Activated T-cell treated with anti-CD3 and anti-CD28 coated beads, Interleukin-2, amount 50 U/mL, for 24 hours (primary cell): ENCODE results near the gene ARID5B.
A peak's percentile ranks its signal among the peaks of the same experiment; 100 is the strongest.

ENCODE experiments used
- DNase-seq: peaks from one replicate; pipeline ENCODE4 v3.0.0-alpha.2; 2020
- H3K27ac Mint-ChIP-seq: 2 replicates; pipeline ENCODE4 v1.8.0; 2020; ENCODE audit warnings: mild to moderate bottlenecking, mixed read lengths
- H3K27me3 Mint-ChIP-seq: 2 replicates; pipeline ENCODE4 v1.8.0; 2020; ENCODE audit warnings: mixed read lengths
- H3K36me3 Mint-ChIP-seq: 2 replicates; pipeline ENCODE4 v1.8.0; 2020; ENCODE audit warnings: low read depth, mixed read lengths
- H3K4me1 Mint-ChIP-seq: 2 replicates; pipeline ENCODE4 v1.8.0; 2020; ENCODE audit warnings: low read depth, mixed read lengths
- H3K4me3 Mint-ChIP-seq: 2 replicates; pipeline ENCODE4 v1.8.0; 2020; ENCODE audit warnings: mild to moderate bottlenecking, moderate library complexity, mixed read lengths
- H3K9me3 Mint-ChIP-seq: 2 replicates; pipeline ENCODE4 v1.8.0; 2020; ENCODE audit warnings: mixed read lengths

Gene ARID5B

DNA sequence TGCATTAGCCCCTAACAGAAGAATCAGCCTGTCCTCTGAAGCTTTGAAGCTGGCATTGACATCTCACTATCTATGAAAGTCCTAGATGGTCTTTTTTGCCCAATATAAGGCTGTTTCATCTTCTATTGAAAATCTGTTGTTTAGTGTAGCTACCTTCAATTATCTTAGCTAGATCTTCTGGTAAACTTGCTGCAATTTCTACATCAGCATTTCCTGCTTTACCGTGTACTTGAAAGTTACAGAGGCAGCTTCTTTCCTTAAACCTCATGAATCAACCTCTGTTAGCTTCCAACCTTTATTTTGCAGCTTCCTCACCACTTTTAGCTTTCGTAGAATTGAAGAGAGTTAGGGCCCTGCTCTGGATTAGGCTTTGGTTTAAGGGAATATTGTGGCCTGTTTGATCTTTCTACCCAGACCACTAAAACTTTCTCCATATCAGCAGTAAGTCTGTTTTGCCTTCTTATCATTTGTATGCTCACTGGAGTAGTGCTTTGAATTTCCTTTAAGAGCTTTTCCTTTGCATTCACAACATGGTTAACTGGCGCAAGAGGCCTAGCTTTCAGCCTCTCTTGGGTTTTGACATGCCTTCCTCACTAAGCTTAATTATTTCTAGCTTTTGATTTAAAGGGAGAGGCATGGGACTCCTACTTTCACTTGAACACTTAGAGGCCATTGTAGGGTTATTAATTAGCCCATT lies 32.5 kb downstream of the ARID5B start:
- no peaks in the 10 kb centered on the region for H3K27me3 Mint-ChIP-seq
- H3K36me3 Mint-ChIP-seq, result peaks cover 78% of the 10 kb centered on the region
- H3K4me1 Mint-ChIP-seq, result peaks cover 86% of the 10 kb centered on the region
- H3K4me3 Mint-ChIP-seq, result no peak overlapping the region
- peaks cover 5% of the 10 kb centered on the region for H3K9me3 Mint-ChIP-seq
- DNase-seq, result no peak
- peak overlapping the region; percentile 90 for H3K27ac Mint-ChIP-seq

DNA sequence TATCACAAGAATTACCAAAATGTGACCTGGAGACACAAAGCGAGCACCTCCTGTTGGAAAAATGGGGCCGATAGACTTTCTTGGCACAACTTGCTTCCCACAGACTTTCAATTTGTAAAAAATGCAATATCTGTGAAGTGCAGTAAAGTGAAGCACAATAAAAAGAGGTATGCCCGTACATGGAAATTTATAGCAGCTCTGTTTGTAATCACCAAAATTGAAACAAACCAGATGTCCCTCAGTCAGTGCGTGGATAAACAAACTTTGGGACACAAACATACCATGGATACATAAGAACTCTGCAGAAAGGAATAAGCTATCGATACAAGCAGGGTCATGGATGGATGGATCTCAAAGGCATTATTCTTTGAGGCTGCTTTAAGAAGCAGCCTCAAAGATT lies 33.6 kb downstream of the ARID5B start:
- no peak for DNase-seq
- Mint-ChIP-seq H3K27me3 (no peaks in the 10 kb centered on the region), H3K27ac (peak overlapping the region; percentile 70), H3K4me3 (no peak overlapping the region), H3K4me1 (peaks cover 88% of the 10 kb centered on the region), H3K36me3 (peaks cover 78% of the 10 kb centered on the region), H3K9me3 (peaks cover 3% of the 10 kb centered on the region)

DNA sequence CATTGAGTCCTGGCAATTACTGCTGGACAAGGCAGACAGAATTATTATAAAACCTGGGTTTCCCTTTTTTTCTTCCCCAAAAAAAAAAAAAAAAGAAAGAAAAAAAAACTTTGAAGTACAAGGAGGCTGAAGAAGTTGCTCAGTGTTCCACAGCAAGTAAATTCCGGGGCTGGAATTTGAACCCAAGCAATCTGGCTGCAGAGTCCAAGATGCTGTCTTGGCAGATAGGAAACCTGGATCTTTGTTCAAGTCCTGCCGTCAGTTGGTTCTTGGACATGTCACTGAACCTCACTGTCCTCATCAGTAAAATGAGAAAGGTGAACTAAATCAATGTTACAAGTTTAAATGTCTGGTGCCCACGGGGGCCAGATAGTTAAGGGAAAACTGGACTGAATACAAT lies 35.3 kb downstream of the ARID5B start:
- Mint-ChIP-seq H3K9me3 (peaks cover 7% of the 10 kb centered on the region), H3K36me3 (peaks cover 82% of the 10 kb centered on the region), H3K4me3 (no peak overlapping the region), H3K27ac (peak overlapping the region; percentile 97), H3K4me1 (peaks cover 93% of the 10 kb centered on the region), H3K27me3 (no peaks in the 10 kb centered on the region)
- no peak for DNase-seq

DNA sequence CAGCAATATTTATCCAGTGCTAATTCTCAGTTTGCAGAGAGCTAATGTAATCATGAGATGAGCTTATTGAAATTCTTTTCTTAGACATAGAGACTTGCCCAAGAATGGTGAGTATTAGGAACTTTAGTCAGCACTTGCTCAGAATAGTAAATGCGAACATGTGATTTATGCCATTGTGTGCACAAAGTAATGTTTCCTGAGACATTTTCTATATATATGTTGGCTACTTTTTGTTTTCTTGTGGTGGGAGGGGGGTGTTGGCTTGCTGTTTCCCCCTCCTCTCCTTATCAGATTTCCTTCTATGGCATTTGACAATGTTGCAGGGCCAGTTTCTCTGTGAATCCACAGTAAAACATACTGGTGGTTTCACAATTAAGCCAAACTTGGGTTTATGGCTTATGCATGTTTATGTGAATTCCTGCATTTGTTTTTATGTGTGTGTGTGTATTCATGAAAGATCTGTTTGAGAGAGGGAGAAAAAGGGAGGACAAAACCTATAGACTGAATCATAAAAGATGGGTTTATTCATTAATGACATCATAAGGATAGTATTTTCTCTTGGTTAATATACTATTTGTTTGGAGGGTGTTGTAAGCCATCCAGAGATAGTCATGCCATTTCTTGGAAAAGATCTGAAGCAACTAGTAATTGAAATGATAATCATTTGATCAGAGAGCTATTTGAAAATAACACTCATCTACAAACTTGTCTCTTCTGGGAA lies 36.3 kb downstream of the ARID5B start:
- peaks cover 93% of the 10 kb centered on the region for H3K4me1 Mint-ChIP-seq
- peak overlapping the region; percentile 40 for H3K4me3 Mint-ChIP-seq
- H3K27me3 Mint-ChIP-seq, result no peaks in the 10 kb centered on the region
- DNase-seq, result no peak
- H3K27ac Mint-ChIP-seq, result peak overlapping the region; percentile 97
- H3K9me3 Mint-ChIP-seq, result peaks cover 7% of the 10 kb centered on the region
- H3K36me3 Mint-ChIP-seq, result peaks cover 82% of the 10 kb centered on the region

DNA sequence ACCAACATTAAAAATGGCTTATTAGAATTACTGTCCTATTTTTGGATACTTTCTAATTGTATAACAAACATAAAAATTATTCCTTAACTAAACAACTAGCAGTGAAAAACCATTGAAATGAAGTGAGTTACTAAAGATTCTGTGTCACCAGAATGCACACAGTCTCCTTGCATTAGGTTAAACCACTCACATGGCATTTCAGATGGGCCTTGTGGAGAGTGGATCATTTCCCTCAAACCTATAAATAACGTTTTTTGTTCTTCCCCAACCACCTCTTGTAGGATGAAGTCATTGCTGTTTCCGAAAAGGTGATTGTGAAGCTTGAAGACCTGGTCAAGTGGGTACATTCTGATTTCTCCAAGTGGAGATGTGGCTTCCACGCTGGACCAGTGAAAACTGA lies 38.4 kb downstream of the ARID5B start:
- peaks cover 7% of the 10 kb centered on the region for H3K9me3 Mint-ChIP-seq
- H3K4me3 Mint-ChIP-seq, result peak overlapping the region; percentile 67
- peaks cover 82% of the 10 kb centered on the region for H3K36me3 Mint-ChIP-seq
- no peaks in the 10 kb centered on the region for H3K27me3 Mint-ChIP-seq
- DNase-seq, result no peak
- H3K27ac Mint-ChIP-seq, result peak overlapping the region; percentile 97
- H3K4me1 Mint-ChIP-seq, result peaks cover 94% of the 10 kb centered on the region

DNA sequence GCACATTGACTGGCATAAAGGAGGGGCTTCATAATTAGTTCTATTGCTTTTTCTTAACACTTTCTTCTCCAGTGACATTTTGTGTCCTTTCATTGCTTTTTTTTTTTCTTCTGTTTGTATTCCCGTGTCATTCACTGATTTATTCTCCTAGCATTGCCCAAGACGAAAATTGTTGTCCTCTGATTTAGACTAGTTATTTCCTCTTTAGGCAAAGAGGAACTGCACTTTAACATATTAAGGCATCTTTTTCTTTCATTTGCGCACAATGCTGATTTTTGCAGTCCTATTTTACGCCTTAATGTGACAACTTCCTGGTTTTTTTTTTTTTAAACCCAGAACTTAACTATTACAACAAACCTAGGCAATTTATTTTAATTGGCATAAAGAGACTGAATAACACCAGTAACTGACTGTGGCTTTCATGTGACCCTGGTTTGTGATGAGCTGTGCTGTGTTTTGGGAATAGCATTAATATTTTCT lies 39.7 kb downstream of the ARID5B start:
- peaks cover 83% of the 10 kb centered on the region for H3K36me3 Mint-ChIP-seq
- peaks cover 92% of the 10 kb centered on the region for H3K4me1 Mint-ChIP-seq
- peaks cover 7% of the 10 kb centered on the region for H3K9me3 Mint-ChIP-seq
- no peaks in the 10 kb centered on the region for H3K27me3 Mint-ChIP-seq
- H3K27ac Mint-ChIP-seq, result peak overlapping the region; percentile 99
- peak overlapping the region; percentile 68 for H3K4me3 Mint-ChIP-seq
- DNase-seq, result no peak

DNA sequence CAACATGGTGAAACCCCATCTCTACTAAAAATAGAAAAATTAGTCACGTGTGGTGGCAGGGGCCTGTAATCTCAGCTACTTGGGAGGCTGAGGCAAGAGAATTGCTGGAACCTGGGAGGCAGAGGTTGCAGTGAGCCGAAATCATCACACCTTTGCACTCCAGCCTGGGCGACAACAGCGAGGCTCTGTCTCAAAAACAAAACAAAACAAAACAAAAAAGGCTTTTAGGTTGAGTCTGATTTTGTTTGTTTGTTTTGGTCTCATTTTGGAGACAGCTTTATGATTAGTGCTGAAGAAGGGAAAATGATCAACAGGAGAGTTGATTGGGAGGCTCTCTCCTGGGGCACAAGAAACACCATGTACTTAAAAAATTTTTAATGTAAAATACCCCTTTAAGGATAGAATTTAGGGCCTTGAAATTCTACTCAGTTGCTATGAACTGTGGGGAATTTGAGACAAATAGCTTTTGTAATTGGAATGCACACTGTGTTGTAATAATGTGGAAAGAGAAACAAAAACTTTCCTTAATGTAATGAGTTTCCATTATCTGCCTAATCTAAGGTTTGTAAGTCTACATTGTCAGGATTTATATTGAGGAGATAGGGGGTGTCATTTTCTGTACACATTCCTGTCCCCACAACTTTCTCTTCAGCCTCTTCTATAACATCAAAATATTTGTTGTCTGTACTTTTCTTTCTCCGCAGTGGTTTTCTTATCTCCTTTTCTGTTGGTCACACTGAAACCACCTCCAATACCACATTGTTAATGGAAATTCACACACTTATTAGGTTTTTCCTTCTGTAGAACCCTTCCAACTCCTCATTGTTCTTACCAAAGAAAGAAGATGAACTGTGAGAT lies 41.3 kb downstream of the ARID5B start:
- Mint-ChIP-seq H3K36me3 (peaks cover 88% of the 10 kb centered on the region), H3K4me3 (peak overlapping the region; percentile 68), H3K27ac (peak overlapping the region; percentile 99), H3K4me1 (peaks cover 81% of the 10 kb centered on the region), H3K27me3 (no peaks in the 10 kb centered on the region), H3K9me3 (peaks cover 7% of the 10 kb centered on the region)
- DNase-seq, result no peak

DNA sequence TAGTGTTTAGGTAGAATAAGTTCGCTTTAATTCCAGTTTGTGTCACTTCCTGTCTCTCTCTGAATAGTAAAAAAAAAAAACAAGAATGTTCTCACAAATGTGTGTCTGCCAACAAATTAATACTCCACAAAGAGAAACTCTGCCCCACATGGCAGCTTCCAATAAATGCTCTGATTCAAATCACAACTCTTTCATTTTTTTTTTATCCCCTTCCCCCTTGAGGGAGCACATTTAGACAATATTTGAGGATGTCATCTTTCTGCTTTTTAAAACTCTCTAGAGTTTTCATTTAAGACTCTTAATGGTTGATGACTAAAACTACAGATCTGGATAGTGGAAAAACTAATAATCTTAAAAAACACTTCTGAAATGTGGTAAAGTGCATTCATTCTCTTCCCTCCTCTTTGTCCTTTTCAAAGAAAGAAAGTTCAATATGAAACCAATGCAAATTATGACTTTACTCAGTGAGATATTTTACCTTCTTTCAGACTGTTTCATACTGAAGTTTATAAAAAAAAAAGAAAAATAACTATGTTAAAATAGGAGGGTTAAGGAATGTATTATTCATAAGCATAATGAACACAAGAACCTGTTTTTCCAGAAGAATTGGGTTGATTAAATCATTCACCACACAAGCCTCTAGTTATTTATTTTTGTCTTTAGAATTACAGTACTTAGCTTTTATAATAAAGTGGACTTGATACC lies 42.3 kb downstream of the ARID5B start:
- Mint-ChIP-seq H3K27me3 (no peaks in the 10 kb centered on the region), H3K36me3 (peaks cover 90% of the 10 kb centered on the region)
- no peak for DNase-seq

DNA sequence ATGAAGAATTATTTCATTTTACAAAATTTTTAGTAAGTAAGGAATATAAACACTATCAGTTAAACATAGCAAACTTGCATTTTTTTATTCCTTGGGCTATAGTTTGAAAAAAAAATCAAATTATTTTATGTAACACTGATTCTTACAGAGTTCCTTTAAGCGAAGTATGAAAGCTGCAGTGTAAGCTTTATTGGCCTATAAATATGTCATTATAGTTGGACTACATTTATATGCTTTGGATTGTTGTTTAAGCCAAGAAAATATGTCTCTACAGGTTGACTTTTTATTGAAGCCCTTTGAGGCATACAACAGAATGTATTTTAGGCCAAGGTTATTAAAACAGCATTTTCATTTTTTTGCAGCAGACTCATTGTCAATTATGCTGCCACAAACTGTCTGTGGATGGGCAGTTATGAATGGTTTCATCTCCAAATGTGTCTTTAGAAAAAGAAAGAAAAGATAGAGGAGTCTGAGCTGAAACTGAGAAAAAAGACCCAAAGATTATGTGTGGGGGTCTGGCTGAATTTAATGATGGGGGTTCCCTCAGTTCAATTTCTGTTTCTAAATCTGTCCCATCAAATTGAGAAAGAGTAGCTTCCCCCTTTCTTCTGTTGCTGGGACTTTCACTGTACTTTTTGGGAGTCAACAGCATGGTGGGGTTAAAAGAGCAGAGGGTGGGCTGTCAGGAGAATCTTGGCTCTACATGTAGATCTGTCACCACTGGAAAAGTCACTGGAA lies 43.1 kb downstream of the ARID5B start:
- H3K36me3 Mint-ChIP-seq, result peaks cover 90% of the 10 kb centered on the region
- peaks cover 7% of the 10 kb centered on the region for H3K9me3 Mint-ChIP-seq
- DNase-seq, result no peak
- peaks cover 67% of the 10 kb centered on the region for H3K4me1 Mint-ChIP-seq
- no peaks in the 10 kb centered on the region for H3K27me3 Mint-ChIP-seq
- peak overlapping the region; percentile 99 for H3K27ac Mint-ChIP-seq
- peak overlapping the region; percentile 68 for H3K4me3 Mint-ChIP-seq

More for the DNA sequence above, 42.3 kb downstream of the ARID5B start:
- H3K4me1 Mint-ChIP-seq, result peaks cover 74% of the 10 kb centered on the region
- peak overlapping the region; percentile 99 for H3K27ac Mint-ChIP-seq
- H3K9me3 Mint-ChIP-seq, result peaks cover 7% of the 10 kb centered on the region
- H3K4me3 Mint-ChIP-seq, result peak overlapping the region; percentile 68

DNA sequence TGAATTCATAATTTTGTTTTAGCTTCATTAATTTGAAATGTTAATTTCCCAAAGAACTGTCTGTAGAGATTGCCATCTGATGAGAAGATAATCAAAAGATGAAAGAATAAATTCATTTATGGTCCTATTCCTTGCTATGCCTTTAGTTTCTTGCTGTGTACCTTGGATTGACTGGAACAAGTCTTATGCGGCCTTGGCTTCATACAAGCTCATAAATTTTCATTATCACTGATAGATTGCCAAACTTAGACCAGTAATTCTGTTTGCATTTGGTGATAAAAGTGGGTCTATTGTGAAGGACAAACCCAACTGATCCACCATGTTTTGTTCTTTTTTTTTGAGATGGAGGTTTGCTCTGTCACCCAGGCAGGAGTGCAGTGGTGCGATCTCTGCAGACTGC lies 48.2 kb downstream of the ARID5B start:
- DNase-seq, result no peak
- no peak overlapping the region for H3K27ac Mint-ChIP-seq
- no peaks in the 10 kb centered on the region for H3K9me3 Mint-ChIP-seq
- H3K36me3 Mint-ChIP-seq, result peaks cover 93% of the 10 kb centered on the region
- H3K27me3 Mint-ChIP-seq, result no peaks in the 10 kb centered on the region
- peaks cover 50% of the 10 kb centered on the region for H3K4me1 Mint-ChIP-seq
- H3K4me3 Mint-ChIP-seq, result no peak overlapping the region

DNA sequence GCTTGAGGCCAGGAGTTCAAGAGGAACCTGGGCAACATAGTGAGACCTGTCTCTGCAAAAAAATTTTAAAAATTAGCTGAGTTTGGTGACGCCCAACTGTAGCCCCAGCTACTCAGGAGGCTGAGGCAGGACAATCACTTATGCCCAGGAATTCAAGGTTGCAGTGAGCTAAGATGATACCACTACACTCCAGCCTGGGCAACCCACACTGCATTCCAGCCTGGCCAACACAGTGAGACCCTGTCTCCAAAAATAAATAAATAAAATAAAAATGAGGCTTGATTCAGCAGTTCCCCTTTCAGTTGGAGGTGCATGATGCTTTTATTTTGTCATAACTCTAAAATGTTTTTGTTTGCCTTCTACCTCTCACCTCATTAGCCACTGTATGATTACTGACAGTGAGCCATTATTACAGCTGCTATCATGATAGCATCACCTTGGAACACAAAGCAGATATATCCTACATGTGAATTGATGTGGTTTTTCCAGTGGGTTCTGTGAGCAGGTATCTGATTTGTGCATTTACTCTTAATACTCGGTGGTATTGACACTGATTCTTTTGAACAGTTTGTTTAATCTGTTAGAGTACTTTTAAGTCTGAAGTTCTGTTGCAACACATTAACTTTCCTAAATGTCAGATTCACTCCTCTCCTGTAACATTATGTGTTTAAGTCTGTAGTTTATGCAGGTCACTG lies 49.1 kb downstream of the ARID5B start:
- peaks cover 50% of the 10 kb centered on the region for H3K4me1 Mint-ChIP-seq
- no peak for DNase-seq
- H3K36me3 Mint-ChIP-seq, result peaks cover 94% of the 10 kb centered on the region
- H3K4me3 Mint-ChIP-seq, result no peak overlapping the region
- H3K27ac Mint-ChIP-seq, result no peak overlapping the region
- H3K9me3 Mint-ChIP-seq, result no peaks in the 10 kb centered on the region
- H3K27me3 Mint-ChIP-seq, result no peaks in the 10 kb centered on the region

DNA sequence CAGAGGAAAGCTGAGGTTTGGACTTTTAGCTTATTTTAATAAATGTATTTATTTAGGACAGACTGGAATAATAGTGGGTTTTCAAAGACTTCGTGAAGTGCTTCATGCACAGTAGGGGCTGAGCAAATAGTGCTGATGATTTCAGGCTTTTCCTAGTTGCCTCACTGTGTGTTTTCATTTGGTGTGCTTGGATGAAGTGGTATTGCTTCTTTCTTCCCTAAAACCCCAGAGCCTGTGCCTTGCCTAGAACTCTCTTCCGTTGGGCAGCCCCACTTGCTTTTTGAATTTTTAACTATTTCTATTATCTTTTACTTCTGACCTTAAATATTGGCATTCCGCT lies 49.6 kb downstream of the ARID5B start:
- no peaks in the 10 kb centered on the region for H3K9me3 Mint-ChIP-seq
- no peak overlapping the region for H3K4me3 Mint-ChIP-seq
- DNase-seq, result no peak
- peaks cover 96% of the 10 kb centered on the region for H3K36me3 Mint-ChIP-seq
- H3K4me1 Mint-ChIP-seq, result peaks cover 51% of the 10 kb centered on the region
- H3K27ac Mint-ChIP-seq, result no peak overlapping the region
- no peaks in the 10 kb centered on the region for H3K27me3 Mint-ChIP-seq

DNA sequence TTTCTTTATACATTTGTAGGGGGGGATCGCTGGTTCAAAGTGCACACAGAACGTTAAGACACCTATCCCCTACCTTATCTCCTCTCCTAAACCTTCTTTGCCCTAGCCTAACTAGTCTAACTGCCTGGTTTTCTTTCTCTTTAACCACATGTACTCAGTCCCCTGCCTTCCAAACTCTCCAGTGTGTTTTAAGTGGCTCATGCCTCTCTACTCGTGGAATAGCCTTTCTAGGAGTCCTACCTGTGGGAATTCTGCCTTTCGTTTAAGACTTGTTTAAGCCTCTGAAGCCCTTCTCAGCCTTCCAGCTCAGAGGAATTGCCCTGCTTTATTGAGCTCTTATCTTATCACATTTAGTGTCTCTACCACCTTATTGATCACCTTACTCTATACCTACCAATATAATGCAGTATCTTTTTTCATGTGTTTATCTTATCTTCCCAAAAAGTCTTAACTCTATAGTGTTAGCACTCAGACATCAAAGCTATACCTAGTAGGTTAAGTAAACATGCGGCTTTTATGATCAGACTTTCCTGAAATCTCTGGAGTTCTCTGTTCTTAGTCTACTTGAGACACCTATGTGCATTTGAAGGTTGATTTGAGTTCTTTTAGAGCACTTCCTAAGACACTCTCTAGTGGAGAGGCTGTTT lies 50.7 kb downstream of the ARID5B start:
- Mint-ChIP-seq H3K27ac (peak overlapping the region; percentile 26), H3K36me3 (peaks cover 93% of the 10 kb centered on the region)

More for the DNA sequence above, 50.7 kb downstream of the ARID5B start:
- no peak overlapping the region for H3K4me3 Mint-ChIP-seq
- no peak for DNase-seq
- no peaks in the 10 kb centered on the region for H3K9me3 Mint-ChIP-seq
- H3K4me1 Mint-ChIP-seq, result peaks cover 56% of the 10 kb centered on the region
- no peaks in the 10 kb centered on the region for H3K27me3 Mint-ChIP-seq
